ENCODE measurements around the gene ZNF821. TPM values are rescaled to one million over a fixed set of nuclear protein-coding genes. Genes with fewer than 3 reads are reported as not detected.

Gene ZNF821
- total and polyA plus RNA-seq, 10 of the 15 experiments (the other 5 are each of a cell fraction or from before 2014, with no cell fraction given) = 0.82 to 9.9 (median 6.8) TPM

- peak; percentile 98 for TF ChIP-seq IKZF1 (conservative IDR thresholded peaks at IDR 0.05)
- peak; percentile 81 to 93 for TF ChIP-seq BHLHE40 (IDR thresholded peaks at IDR 0.05; ENCODE audit: borderline replicate concordance in 1 of 2, low read depth in 2 of 2, low read length in 1 of 2)
- TF ChIP-seq ZBTB33 (IDR thresholded peaks at IDR 0.05) = no peak; the same call in 1 of the 2 replicates
- TF ChIP-seq BRCA1 (IDR thresholded peaks at IDR 0.05; ENCODE audit: low read depth, low read length) = no peak
- TF ChIP-seq ELK1 (IDR thresholded peaks at IDR 0.05; ENCODE audit: low read depth, low read length) = 0 out of 2 replicates have a peak, but pooled peaks have one; percentile 40
- no peak; the same call in 1 of the 2 replicates for TF ChIP-seq DPF2 (IDR thresholded peaks at IDR 0.05)
- TF ChIP-seq TCF12 (IDR thresholded peaks at IDR 0.05; ENCODE audit: low read depth, low read length) = peak; percentile 82
These were observed 11.1 kb upstream of the ZNF821 start, which contains the start of gene IST1 (continued) for GRCh38 chr16:71894921-71895678.

All from GM12878 (cell line).